KMS-11 (cell line): ENCODE measurements around the gene OLFML2B.

ENCODE experiments used
- H2AFZ ChIP-seq: fragments of 200-600 bp; sonication (generic); 2 replicates; pipeline ENCODE4 v1.6.1; 2016; ENCODE audit warnings: antibody characterized with exemption, mixed run types, low read depth
- H3K27ac ChIP-seq: fragments of 200-600 bp; sonication (generic); 2 replicates; pipeline ENCODE4 v1.6.1; 2016; ENCODE audit warnings: mild to moderate bottlenecking, mixed run types
- H3K27me3 ChIP-seq: fragments of 200-600 bp; sonication (generic); 2 replicates; pipeline ENCODE4 v1.6.1; 2017; ENCODE audit warnings: mild to moderate bottlenecking, low read depth, mixed run types, moderate library complexity; ENCODE audit not compliant: insufficient read depth
- H3K36me3 ChIP-seq: fragments of 200-600 bp; sonication (generic); 2 replicates; pipeline ENCODE4 v1.6.1; 2017; ENCODE audit warnings: mild to moderate bottlenecking, mixed run types; ENCODE audit not compliant: insufficient read depth
- H3K4me1 ChIP-seq: fragments of 200-600 bp; sonication (generic); 2 replicates; pipeline ENCODE4 v1.6.1; 2016; ENCODE audit warnings: mild to moderate bottlenecking, low read depth, mixed run types; ENCODE audit not compliant: poor library complexity, severe bottlenecking
- H3K4me2 ChIP-seq: fragments of 200-600 bp; sonication (generic); 2 replicates; pipeline ENCODE4 v1.7.0; 2016; ENCODE audit warnings: mild to moderate bottlenecking, mixed run types
- H3K4me3 ChIP-seq: fragments of 200-600 bp; sonication (generic); IDR thresholded peaks from 2 replicates; pipeline ENCODE4 v1.6.1; 2017; ENCODE audit warnings: low read depth, low read length, mixed read lengths; ENCODE audit not compliant: insufficient read depth
- H3K79me2 ChIP-seq: fragments of 200-600 bp; sonication (generic); 2 replicates; pipeline ENCODE4 v1.6.1; 2016; ENCODE audit warnings: low read depth, mixed run types; ENCODE audit not compliant: insufficient read depth
- H3K9ac ChIP-seq: fragments of 200-600 bp; sonication (generic); 2 replicates; pipeline ENCODE4 v1.6.1; 2016; ENCODE audit warnings: mild to moderate bottlenecking, mixed run types
- H4K20me1 ChIP-seq: fragments of 200-600 bp; sonication (generic); 2 replicates; pipeline ENCODE4 v1.6.1; 2016; ENCODE audit warnings: mild to moderate bottlenecking, mixed run types; ENCODE audit not compliant: insufficient read depth
- TF ChIP-seq, protein P1 (sequence below): fragments of 200-600 bp; sonication (generic); conservative IDR thresholded peaks from 2 replicates; pipeline ENCODE4 v1.6.1; 2017; ENCODE audit warnings: low read depth, mild to moderate bottlenecking, antibody characterized with exemption, low read length, moderate library complexity, mixed read lengths

Gene OLFML2B

GRCh38 chr1:161978011-161978790 is 45.5 kb downstream of the OLFML2B start:
- H3K4me3 ChIP-seq: no peak overlapping the region
- H3K27ac ChIP-seq: no peak overlapping the region
- no peak overlapping the region for H2AFZ ChIP-seq
- H3K79me2 ChIP-seq: no peaks in the 10 kb centered on the region
- no peaks in the 10 kb centered on the region for H3K36me3 ChIP-seq
- no peaks in the 10 kb centered on the region for H3K4me1 ChIP-seq
- H3K9ac ChIP-seq: no peak overlapping the region
- H3K4me2 ChIP-seq: no peak overlapping the region
- no peaks in the 10 kb centered on the region for H3K27me3 ChIP-seq
- TF ChIP-seq, protein P1, sequence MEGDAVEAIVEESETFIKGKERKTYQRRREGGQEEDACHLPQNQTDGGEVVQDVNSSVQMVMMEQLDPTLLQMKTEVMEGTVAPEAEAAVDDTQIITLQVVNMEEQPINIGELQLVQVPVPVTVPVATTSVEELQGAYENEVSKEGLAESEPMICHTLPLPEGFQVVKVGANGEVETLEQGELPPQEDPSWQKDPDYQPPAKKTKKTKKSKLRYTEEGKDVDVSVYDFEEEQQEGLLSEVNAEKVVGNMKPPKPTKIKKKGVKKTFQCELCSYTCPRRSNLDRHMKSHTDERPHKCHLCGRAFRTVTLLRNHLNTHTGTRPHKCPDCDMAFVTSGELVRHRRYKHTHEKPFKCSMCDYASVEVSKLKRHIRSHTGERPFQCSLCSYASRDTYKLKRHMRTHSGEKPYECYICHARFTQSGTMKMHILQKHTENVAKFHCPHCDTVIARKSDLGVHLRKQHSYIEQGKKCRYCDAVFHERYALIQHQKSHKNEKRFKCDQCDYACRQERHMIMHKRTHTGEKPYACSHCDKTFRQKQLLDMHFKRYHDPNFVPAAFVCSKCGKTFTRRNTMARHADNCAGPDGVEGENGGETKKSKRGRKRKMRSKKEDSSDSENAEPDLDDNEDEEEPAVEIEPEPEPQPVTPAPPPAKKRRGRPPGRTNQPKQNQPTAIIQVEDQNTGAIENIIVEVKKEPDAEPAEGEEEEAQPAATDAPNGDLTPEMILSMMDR: no peak
- no peaks in the 10 kb centered on the region for H4K20me1 ChIP-seq

DNA sequence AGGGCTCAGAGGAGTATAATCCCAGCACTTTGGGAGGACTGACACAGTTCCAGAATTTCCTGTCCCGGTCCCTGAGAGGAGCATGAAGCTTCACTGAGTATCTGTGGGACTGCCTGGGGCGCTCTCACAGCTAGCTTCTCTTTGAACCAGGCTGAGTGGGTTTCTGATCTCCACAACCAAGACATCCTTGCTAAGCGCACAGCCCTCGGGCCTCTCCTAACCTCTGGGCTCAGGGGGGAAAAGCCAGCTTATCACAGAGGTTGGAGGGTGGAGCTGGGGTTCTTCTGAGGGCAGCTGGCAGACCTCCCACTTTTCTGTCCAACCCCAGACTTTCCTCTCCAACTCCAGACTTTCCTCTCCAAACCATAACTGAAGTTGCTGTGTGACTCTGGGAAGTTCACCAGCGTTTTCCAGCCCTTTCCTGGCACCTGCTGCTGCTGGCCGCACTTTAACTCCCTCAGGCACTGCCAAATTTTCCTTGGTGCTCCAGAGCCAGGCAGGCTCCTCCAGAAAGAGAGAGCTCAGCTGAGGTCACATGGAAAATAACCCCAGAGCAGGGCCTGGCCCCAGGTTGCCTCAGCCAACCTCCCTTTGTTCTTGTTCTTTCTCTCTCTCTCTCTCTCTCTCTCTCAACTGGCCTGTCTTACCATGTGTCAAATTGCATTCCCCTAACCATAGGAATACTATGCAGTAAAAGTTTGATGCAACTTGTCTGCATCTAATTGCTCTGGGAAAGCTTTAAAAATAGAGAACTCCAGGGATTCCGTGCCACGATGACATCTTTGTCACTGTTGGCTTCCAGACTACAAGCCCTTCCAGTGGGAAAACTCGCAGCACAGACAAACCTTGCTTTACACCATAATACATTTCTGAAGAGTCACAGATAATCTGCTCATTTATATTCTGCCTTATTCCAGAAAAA is 49.5 kb downstream of the OLFML2B start:
- Histone ChIP-seq H3K36me3 (no peaks in the 10 kb centered on the region), H3K27me3 (no peaks in the 10 kb centered on the region), H3K4me2 (no peak overlapping the region), H3K27ac (no peak overlapping the region), H2AFZ (no peak overlapping the region), H3K4me1 (peaks cover 23% of the 10 kb centered on the region), H4K20me1 (no peaks in the 10 kb centered on the region), H3K9ac (no peak overlapping the region), H3K4me3 (no peak overlapping the region), H3K79me2 (no peaks in the 10 kb centered on the region)
- TF ChIP-seq, protein P1: no peak

GRCh38 chr1:161972828-161973227 is 50.8 kb downstream of the OLFML2B start:
- TF ChIP-seq, protein P1: no peak

DNA sequence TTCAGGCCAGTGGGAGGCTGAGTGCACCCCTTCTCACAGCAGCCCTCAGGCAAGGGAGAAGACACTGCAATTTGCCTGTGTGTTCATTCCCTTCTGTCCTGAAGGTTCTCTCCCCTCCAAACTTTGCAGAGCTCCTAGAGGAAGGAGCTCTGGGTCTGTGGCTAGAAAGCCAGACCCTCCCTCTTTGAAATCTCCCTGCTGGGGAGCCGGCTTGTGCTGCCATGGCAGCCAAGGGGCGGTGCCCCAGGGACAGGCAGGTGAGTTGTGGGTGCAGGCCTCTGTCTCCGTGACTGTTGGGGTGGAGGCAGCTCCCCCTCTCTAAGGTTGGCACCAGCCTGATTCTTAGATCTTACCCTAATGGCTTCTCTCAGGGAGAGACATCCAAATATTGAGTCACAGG is 53.0 kb downstream of the OLFML2B start:
- Histone ChIP-seq H3K79me2 (no peaks in the 10 kb centered on the region), H3K9ac (peak overlapping the region; percentile 5; the same call in 1 of the 2 replicates), H3K4me1 (peaks cover 24% of the 10 kb centered on the region), H4K20me1 (no peaks in the 10 kb centered on the region), H3K27ac (peak overlapping the region; percentile 46), H3K36me3 (no peaks in the 10 kb centered on the region), H3K4me3 (no peak overlapping the region), H2AFZ (peak overlapping the region; percentile 28; the same call in 1 of the 2 replicates), H3K27me3 (no peaks in the 10 kb centered on the region), H3K4me2 (peak overlapping the region; percentile 84)
- TF ChIP-seq, protein P1: no peak

More at GRCh38 chr1:161972828-161973227, 50.8 kb downstream of the OLFML2B start:
- no peaks in the 10 kb centered on the region for H3K36me3 ChIP-seq
- H3K4me2 ChIP-seq: no peak overlapping the region
- H3K9ac ChIP-seq: no peak overlapping the region
- H3K4me1 ChIP-seq: peaks cover 24% of the 10 kb centered on the region
- H3K79me2 ChIP-seq: no peaks in the 10 kb centered on the region
- no peaks in the 10 kb centered on the region for H3K27me3 ChIP-seq
- H4K20me1 ChIP-seq: no peaks in the 10 kb centered on the region
- no peak overlapping the region for H3K4me3 ChIP-seq
- H2AFZ ChIP-seq: no peak overlapping the region
- H3K27ac ChIP-seq: no peak overlapping the region
